Cardiac muscle cell (in vitro differentiated cells and primary cell): ENCODE measurements around the gene CNKSR1. TPM values are rescaled to one million over a fixed set of nuclear protein-coding genes. Genes with fewer than 3 reads are reported as not detected.
A peak's percentile ranks its signal among the peaks of the same experiment; 100 is the strongest.

Experiments
- DNase-seq, 2 donors: peaks; one replicate each; pipeline versions ENCODE4 v3.0.0 to v3.0.0-alpha.2; 2010 to 2017; ENCODE audit warnings: low read depth in 1 of 2, low spot score in 1 of 2
- H3K27ac ChIP-seq: fragments of 200-600 bp; sonication (generic); 2 replicates; pipeline ENCODE4 v1.5.1; 2016
- H3K27me3 ChIP-seq: fragments of 200-600 bp; sonication (generic); 2 replicates; pipeline ENCODE4 v1.6.0; 2016; ENCODE audit warnings: control low read depth
- H3K36me3 ChIP-seq: fragments of 200-600 bp; sonication (generic); 2 replicates; pipeline ENCODE4 v1.5.1; 2016; ENCODE audit warnings: control low read depth
- H3K4me1 ChIP-seq: fragments of 200-600 bp; sonication (generic); 2 replicates; pipeline ENCODE4 v1.8.1; 2017; ENCODE audit warnings: low read depth, mild to moderate bottlenecking, mixed run types
- H3K4me3 ChIP-seq: fragments of 200-600 bp; sonication (generic); 2 replicates; pipeline ENCODE4 v1.5.1; 2016; ENCODE audit warnings: mild to moderate bottlenecking
- H3K9me3 ChIP-seq: fragments of 200-600 bp; sonication (generic); 2 replicates; pipeline ENCODE4 v1.5.1; 2017; ENCODE audit warnings: low read depth, mild to moderate bottlenecking, control low read depth
- polyA plus RNA-seq: library from polyadenylated mRNA; unstranded; fragments of >200 nt; fragmentation: Nextera tagmentation; extraction: Ambion mirVana; gene quantifications from 2 replicates; pipeline ENCODE4 v1.2.1, GENCODE V29; 2016
- total RNA-seq: library from RNA; depleted of rRNA; stranded (reverse); fragments of >200 nt; gene quantifications from 2 replicates; pipeline ENCODE4 v1.2.3, GENCODE V29; 2016
- TF ChIP-seq, protein P1 (sequence below): IDR thresholded peaks from 2 replicates; pipeline ENCODE4 v1.5.1; 2012; ENCODE audit warnings: low read depth, mild to moderate bottlenecking, low read length

CNKSR1 gene
- total RNA-seq = 8.4 and 9.7 TPM in 2 replicates
- polyA plus RNA-seq = 7.5 and 7.6 TPM in 2 replicates

DNA sequence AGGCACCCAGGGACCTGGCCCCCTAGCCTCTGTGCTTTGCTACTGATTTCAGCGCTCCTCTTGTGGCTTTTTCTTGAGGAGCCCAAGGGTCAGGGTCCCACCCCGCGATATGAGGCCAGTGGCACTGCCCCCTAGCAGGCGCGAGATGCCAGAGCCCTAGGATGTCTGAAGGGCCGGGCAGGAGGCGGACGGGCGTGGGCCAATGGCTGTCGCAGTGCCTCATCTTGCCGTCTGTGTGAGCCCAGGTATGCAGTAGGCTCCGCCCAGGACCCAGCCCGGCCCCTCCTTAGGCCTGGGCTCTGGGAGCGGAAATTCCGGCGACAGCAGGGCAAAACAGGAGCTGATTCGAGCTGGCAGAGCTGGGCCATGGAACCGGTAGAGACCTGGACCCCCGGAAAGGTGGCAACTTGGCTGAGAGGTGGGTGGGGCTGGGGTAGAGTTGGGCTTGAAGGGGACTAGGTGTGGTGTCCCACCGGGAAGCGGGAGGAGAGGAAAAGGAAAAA, at the start of gene CNKSR1:
Gene CNKSR1 (plus strand): TSS at position 310 of the 503 bp plus-strand sequence. CDS start 57 bp downstream, at position 367.
- peak in 1 of 2 donors; percentile 49 for DNase-seq
- Histone ChIP-seq H3K27ac (no peak within 1 kb of the TSS), H3K4me3 (no peak within 1 kb of the TSS), H3K27me3 (no peaks in the 10 kb centered on the region), H3K36me3 (no peaks in the 10 kb centered on the region), H3K4me1 (peaks cover 7% of the 10 kb centered on the region), H3K9me3 (no peaks in the 10 kb centered on the region)
- TF ChIP-seq, protein P1, sequence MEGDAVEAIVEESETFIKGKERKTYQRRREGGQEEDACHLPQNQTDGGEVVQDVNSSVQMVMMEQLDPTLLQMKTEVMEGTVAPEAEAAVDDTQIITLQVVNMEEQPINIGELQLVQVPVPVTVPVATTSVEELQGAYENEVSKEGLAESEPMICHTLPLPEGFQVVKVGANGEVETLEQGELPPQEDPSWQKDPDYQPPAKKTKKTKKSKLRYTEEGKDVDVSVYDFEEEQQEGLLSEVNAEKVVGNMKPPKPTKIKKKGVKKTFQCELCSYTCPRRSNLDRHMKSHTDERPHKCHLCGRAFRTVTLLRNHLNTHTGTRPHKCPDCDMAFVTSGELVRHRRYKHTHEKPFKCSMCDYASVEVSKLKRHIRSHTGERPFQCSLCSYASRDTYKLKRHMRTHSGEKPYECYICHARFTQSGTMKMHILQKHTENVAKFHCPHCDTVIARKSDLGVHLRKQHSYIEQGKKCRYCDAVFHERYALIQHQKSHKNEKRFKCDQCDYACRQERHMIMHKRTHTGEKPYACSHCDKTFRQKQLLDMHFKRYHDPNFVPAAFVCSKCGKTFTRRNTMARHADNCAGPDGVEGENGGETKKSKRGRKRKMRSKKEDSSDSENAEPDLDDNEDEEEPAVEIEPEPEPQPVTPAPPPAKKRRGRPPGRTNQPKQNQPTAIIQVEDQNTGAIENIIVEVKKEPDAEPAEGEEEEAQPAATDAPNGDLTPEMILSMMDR = no peak

DNA sequence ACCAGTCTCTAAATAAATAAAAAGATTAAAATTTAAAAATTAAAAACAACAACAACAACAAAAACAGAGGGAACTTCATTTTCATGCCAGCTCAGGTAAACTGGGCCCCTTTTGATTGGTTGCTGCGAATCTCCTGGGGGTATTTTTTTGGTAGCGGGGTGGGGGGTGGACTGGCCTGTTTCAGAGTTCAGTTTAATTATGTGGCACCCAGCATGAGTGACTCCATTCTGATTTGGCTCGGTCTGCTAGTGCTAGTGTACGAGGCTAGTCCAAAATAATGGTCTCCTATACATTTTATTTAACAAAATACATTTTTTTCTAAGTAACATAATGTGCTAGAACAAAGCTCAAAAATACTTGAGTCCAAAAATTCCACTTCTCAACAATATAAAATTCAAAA, 47.5 kb upstream of the CNKSR1 start:
- Histone ChIP-seq H3K4me3 (no peak overlapping the region), H3K4me1 (peaks cover 14% of the 10 kb centered on the region), H3K27me3 (no peaks in the 10 kb centered on the region), H3K9me3 (no peaks in the 10 kb centered on the region), H3K36me3 (no peaks in the 10 kb centered on the region), H3K27ac (no peak overlapping the region)
- TF ChIP-seq, protein P1 = no peak
- DNase-seq = no peak

DNA sequence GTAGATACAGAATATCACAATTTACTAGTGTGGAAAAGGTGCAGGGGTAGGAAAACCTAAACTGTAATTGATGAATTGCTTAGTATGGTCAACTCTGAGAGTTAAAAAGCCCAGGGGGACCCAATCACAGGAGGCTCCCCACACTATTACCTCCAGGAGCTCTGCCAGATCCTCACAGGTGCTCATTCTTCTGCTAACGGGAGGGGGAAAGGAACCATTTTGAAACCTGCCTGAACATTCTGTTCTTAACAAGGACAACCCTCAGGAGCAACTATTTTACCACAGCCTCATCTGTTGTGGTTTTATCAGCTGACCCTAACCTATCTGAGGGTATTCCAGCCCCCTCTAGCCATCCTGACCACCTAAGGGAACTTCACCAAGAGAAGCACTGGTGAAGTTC, 46.6 kb upstream of the CNKSR1 start:
- H3K9me3 ChIP-seq = no peaks in the 10 kb centered on the region
- no peak for DNase-seq
- no peak overlapping the region for H3K27ac ChIP-seq
- H3K4me3 ChIP-seq = no peak overlapping the region
- H3K27me3 ChIP-seq = no peaks in the 10 kb centered on the region
- TF ChIP-seq, protein P1 = no peak
- peaks cover 14% of the 10 kb centered on the region for H3K4me1 ChIP-seq
- no peaks in the 10 kb centered on the region for H3K36me3 ChIP-seq

- TF ChIP-seq, protein P1 = no peak
- DNase-seq = no peak
- H3K27me3 ChIP-seq = no peaks in the 10 kb centered on the region
- no peaks in the 10 kb centered on the region for H3K36me3 ChIP-seq
- H3K27ac ChIP-seq = no peak overlapping the region
- H3K9me3 ChIP-seq = no peaks in the 10 kb centered on the region
- no peaks in the 10 kb centered on the region for H3K4me1 ChIP-seq
- H3K4me3 ChIP-seq = no peak overlapping the region
Measured at GRCh38 chr1:26132128-26132833, 45.0 kb upstream of the CNKSR1 start.

GRCh38 chr1:26132834-26133167, 44.5 kb upstream of the CNKSR1 start:
- H3K4me1 ChIP-seq = no peaks in the 10 kb centered on the region
- no peak overlapping the region for H3K27ac ChIP-seq
- no peaks in the 10 kb centered on the region for H3K9me3 ChIP-seq
- TF ChIP-seq, protein P1 = no peak
- no peak overlapping the region for H3K4me3 ChIP-seq
- H3K36me3 ChIP-seq = no peaks in the 10 kb centered on the region
- no peak for DNase-seq
- no peaks in the 10 kb centered on the region for H3K27me3 ChIP-seq
